AG09319 (cell line): Measurements from ENCODE around the gene MRPL36.

Experiments used
- DNase-seq: peaks from one replicate; pipeline ENCODE4 v3.0.0-alpha.2; 2010; ENCODE audit warnings: low read depth; ENCODE audit errors: extremely low read depth
- CTCF ChIP-seq: IDR thresholded peaks from 2 replicates; pipeline ENCODE4 v1.5.1; 2011; ENCODE audit warnings: low read depth, mild to moderate bottlenecking, inconsistent platforms, low read length, moderate library complexity

The MRPL36 gene

GRCh38 chr5:1786621-1787471 is 12.8 kb downstream of the MRPL36 start:
- DNase-seq, result no peak
- no peak for TF ChIP-seq CTCF

GRCh38 chr5:1785984-1786383 is 13.7 kb downstream of the MRPL36 start:
- TF ChIP-seq CTCF, result no peak
- no peak for DNase-seq

GRCh38 chr5:1785062-1785461 is 14.6 kb downstream of the MRPL36 start:
- TF ChIP-seq CTCF, result no peak
- DNase-seq, result no peak

GRCh38 chr5:1784197-1785050 is 15.2 kb downstream of the MRPL36 start:
- no peak for DNase-seq
- TF ChIP-seq CTCF, result no peak

GRCh38 chr5:1783216-1783554 is 16.5 kb downstream of the MRPL36 start:
- no peak for TF ChIP-seq CTCF
- no peak for DNase-seq

- DNase-seq, result no peak
- TF ChIP-seq CTCF, result no peak
Observed at GRCh38 chr5:1782385-1783215, 17.0 kb downstream of the MRPL36 start.
